DMS114 treated with DMSO at 0.1 percent for 48 hours (cell line): Measurements from ENCODE around the gene PHF23.
A peak's percentile ranks its signal among the peaks of the same experiment; 100 is the strongest.

Experiments used
- DNase-seq: peaks from one replicate; lab custom pipeline; 2025; ENCODE audit not compliant: unreplicated experiment; lab: John Stamatoyannopoulos, UW

The PHF23 gene

GRCh38 chr17:7207120-7208001, 31.9 kb downstream of the PHF23 start:
- DNase-seq: no peak

- no peak for DNase-seq
These were observed 33.7 kb downstream of the PHF23 start for GRCh38 chr17:7205561-7205960.

- no peak for DNase-seq
These were observed 34.3 kb downstream of the PHF23 start for GRCh38 chr17:7204828-7205461.

GRCh38 chr17:7204336-7204735, 34.9 kb downstream of the PHF23 start:
- no peak for DNase-seq

- no peak for DNase-seq
These were observed 35.9 kb downstream of the PHF23 start for GRCh38 chr17:7203391-7203790.

- no peak for DNase-seq
These were observed 42.4 kb downstream of the PHF23 start for GRCh38 chr17:7196651-7197401.

GRCh38 chr17:7195971-7196370, 43.3 kb downstream of the PHF23 start:
- DNase-seq: no peak

GRCh38 chr17:7192271-7192937, 46.9 kb downstream of the PHF23 start:
- DNase-seq: no peak

- DNase-seq: peak; percentile 27
These were observed 47.5 kb downstream of the PHF23 start for GRCh38 chr17:7191571-7192270.

GRCh38 chr17:7191069-7191468, 48.2 kb downstream of the PHF23 start:
- DNase-seq: no peak

GRCh38 chr17:7190276-7190917, 48.9 kb downstream of the PHF23 start:
- no peak for DNase-seq

- DNase-seq: no peak
These were observed 53.0 kb downstream of the PHF23 start for GRCh38 chr17:7186241-7186640.
